Transverse colon (tissue), 4 donors: ENCODE results near the gene KHDC1. TPM values are rescaled to one million over a fixed set of nuclear protein-coding genes. Genes with fewer than 3 reads are reported as not detected.
"Not testable (repeated sequence)": the region's sequence is repeated elsewhere in the genome, so short reads cannot be mapped to it uniquely, and the experiment has no call there.

Experiments used
- DNase-seq: peaks from one replicate; pipeline ENCODE4 v3.0.0-alpha.2; 2019
- H3K27ac ChIP-seq, 4 donors: fragments of 200-600 bp; sonication (generic); 2 replicates each; pipeline ENCODE4 v1.5.1; 2016 to 2018; ENCODE audit warnings: inconsistent platforms in 4 of 4
- H3K27me3 ChIP-seq: fragments of 200-600 bp; sonication (generic); 2 replicates; pipeline ENCODE4 v1.5.1; 2017; ENCODE audit warnings: inconsistent platforms
- H3K36me3 ChIP-seq, 4 donors: fragments of 200-600 bp; sonication (generic); 2 replicates each; pipeline ENCODE4 v1.5.1; 2017 to 2019; ENCODE audit warnings: inconsistent platforms in 4 of 4
- H3K4me1 ChIP-seq, 4 donors: fragments of 200-600 bp; sonication (generic); 2 replicates each; pipeline ENCODE4 v1.5.1; 2017 to 2020; ENCODE audit warnings: inconsistent platforms in 4 of 4
- H3K4me3 ChIP-seq, 4 donors: fragments of 200-600 bp; sonication (generic); 1 replicate in 1 of 4; 2 replicates in 3 of 4; pipeline versions ENCODE4 v1.5.1 to v1.6.1; 2017 to 2019; ENCODE audit warnings: inconsistent platforms in 4 of 4
- H3K9me3 ChIP-seq, 2 donors: fragments of 200-600 bp; sonication (generic); 2 replicates each; pipeline ENCODE4 v1.5.1; 2017 to 2019; ENCODE audit warnings: inconsistent platforms in 2 of 2
- EP300 ChIP-seq: sonication (generic); formaldehyde crosslinking; IDR thresholded peaks from one replicate; pipeline ENCODE4 v1.6.1; 2017; ENCODE audit warnings: antibody characterized with exemption, low read depth
- POLR2A ChIP-seq: fragments of 450-650 bp; IDR thresholded peaks from one replicate; pipeline ENCODE4 v1.6.1; 2016; ENCODE audit warnings: antibody characterized with exemption, mild to moderate bottlenecking, moderate library complexity
- POLR2AphosphoS5 ChIP-seq, 3 donors: sonication (generic); formaldehyde crosslinking; IDR thresholded peaks; one replicate each; pipeline ENCODE4 v1.6.1; 2016; ENCODE audit warnings: antibody characterized with exemption in 3 of 3
- WGBS, 2 donors: methylation state at CpG; one replicate each; pipeline ENCODE4 v1.1.5; 2018; ENCODE audit warnings: low coverage in 1 of 2; 5-methylcytosine and 5-hydroxymethylcytosine counted together
- in situ Hi-C, 4 donors: fragments of 200-750 bp; cut with MboI; loops; one replicate each; pipeline versions ENCODE4 v1.15.0 to v1.15.1; 2017; ENCODE audit warnings: low sequenced_read_pairs in 3 of 4, low pct_ligation_motif_present in 1 of 4, low pct_unique_long_range_greater_than_20kb in 1 of 4
- intact Hi-C: fragments of 100-400 bp; cut with DNase I; formaldehyde crosslinking; loops from one replicate; pipeline ENCODE4 v1.15.1; 2023; ENCODE audit warnings: low total_unique reads
- total RNA-seq, 4 donors: library from RNA; depleted of rRNA; stranded (reverse); fragments of >200 nt; gene quantifications; one replicate each; pipeline ENCODE4 v1.1.0, GENCODE V29; 2016
- TF ChIP-seq, protein P1 (sequence below), 5 experiments: fragments of 200-600 bp in 3 of 5; fragments of 450-650 bp in 2 of 5; sonication (generic) in 3 of 5; IDR thresholded peaks; 1 replicate in 2 of 5; 2 replicates in 3 of 5; pipeline ENCODE4 v1.5.1; 2016 to 2017; ENCODE audit warnings: antibody characterized with exemption in 5 of 5, inconsistent platforms in 3 of 5, mild to moderate bottlenecking in 2 of 5, moderate library complexity in 1 of 5

Gene KHDC1
- total RNA-seq, 4 donors from 2014 or later: 1.1 to 2.1 TPM; not detected in 2

DNA sequence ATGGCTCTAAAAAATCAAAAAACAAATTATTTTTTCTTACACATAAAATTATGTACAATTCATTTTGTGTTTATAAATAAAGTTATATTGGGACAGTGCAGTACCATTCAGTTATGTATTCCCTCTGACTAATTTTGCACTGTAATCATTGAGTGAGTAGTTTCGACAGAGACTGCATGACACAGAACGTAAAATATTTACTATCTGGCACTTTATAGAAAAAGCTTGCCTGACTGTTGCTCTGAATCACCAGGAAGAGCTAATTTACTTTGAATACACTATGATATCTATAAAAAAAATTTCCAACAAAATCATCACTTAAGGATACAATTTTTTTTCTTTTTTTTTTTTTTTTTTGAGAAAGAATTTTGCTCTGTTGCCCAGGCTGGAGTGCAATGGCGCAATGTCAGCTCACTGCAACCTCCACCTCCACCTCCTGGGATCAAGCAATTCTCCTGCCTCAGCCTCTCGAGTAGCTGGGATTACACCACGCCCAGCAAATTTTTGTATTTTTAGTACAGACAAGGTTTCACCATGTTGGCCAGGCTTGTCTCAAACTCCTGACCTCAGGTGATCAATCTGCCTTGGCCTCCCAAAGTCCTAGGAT lies 26.7 kb downstream of the KHDC1 start:
- Histone ChIP-seq H3K36me3 (no peaks in the 10 kb centered on the region), H3K4me3 (no peak overlapping the region), H3K27ac (no peak overlapping the region), H3K9me3 (no peaks in the 10 kb centered on the region), H3K4me1 (no peaks in the 10 kb centered on the region), H3K27me3 (no peaks in the 10 kb centered on the region)
- DNase-seq: no peak
- in situ Hi-C loops: no loop called here
- intact Hi-C loops: no loop called here
- TF ChIP-seq POLR2A (no peak), EP300 (no peak), POLR2AphosphoS5 (IDR thresholded peaks at IDR 0.05) (no peak)
- TF ChIP-seq, protein P1, sequence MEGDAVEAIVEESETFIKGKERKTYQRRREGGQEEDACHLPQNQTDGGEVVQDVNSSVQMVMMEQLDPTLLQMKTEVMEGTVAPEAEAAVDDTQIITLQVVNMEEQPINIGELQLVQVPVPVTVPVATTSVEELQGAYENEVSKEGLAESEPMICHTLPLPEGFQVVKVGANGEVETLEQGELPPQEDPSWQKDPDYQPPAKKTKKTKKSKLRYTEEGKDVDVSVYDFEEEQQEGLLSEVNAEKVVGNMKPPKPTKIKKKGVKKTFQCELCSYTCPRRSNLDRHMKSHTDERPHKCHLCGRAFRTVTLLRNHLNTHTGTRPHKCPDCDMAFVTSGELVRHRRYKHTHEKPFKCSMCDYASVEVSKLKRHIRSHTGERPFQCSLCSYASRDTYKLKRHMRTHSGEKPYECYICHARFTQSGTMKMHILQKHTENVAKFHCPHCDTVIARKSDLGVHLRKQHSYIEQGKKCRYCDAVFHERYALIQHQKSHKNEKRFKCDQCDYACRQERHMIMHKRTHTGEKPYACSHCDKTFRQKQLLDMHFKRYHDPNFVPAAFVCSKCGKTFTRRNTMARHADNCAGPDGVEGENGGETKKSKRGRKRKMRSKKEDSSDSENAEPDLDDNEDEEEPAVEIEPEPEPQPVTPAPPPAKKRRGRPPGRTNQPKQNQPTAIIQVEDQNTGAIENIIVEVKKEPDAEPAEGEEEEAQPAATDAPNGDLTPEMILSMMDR (IDR thresholded peaks at IDR 0.05): no peak
- 88 to 89% methylated on average over 5 of the region's 5 CpGs for WGBS, 2 donors

DNA sequence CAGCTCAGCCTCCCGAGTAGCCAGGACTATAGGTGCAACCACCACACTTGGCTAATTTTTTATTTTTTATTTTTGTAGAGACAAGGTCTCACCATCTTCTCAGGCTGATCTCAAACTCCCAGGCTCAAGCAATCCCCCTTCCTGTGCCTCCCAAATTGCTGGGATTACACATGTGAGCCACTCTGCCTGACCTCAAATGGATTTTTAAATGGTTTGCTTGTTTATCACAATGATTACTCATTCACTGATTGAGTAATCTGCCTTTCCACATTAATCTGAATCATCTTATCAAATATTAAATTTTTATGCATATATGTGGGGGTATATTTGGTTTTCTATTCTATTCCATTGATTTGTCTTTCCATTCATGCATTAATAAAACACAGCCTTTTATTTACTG lies 28.3 kb downstream of the KHDC1 start:
- H3K27me3 ChIP-seq: no peaks in the 10 kb centered on the region
- no peak overlapping the region for H3K27ac ChIP-seq
- no peaks in the 10 kb centered on the region for H3K9me3 ChIP-seq
- TF ChIP-seq POLR2A (no peak), EP300 (no peak), POLR2AphosphoS5 (IDR thresholded peaks at IDR 0.05) (no peak)
- TF ChIP-seq, protein P1 (IDR thresholded peaks at IDR 0.05): no peak
- 63 to 79% methylated on average over 1 of the region's 1 CpG for WGBS, 2 donors
- in situ Hi-C loops: no loop called here
- no peaks in the 10 kb centered on the region for H3K36me3 ChIP-seq
- intact Hi-C loops: no loop called here
- no peak overlapping the region for H3K4me3 ChIP-seq
- H3K4me1 ChIP-seq: no peaks in the 10 kb centered on the region
- no peak for DNase-seq

DNA sequence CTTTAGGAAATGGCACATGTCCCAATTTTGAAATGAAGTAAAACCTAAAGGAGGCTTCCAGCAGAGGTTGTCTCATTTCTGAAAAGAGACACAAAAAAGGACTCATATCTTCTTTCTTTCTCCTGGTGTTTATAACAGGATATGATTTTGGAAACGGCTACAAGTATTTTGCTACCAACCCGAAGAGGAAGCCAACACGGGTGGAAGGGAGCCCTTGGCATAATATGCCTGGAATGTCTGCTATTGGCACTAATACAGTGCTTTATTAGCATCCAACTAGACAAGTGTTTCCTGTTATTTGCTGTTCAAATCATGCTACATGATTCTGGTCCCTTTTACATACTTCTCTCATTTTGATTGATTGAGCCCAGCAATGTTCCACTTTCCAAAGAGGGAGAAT lies 29.0 kb downstream of the KHDC1 start:
- H3K4me3 ChIP-seq, H3K27me3 ChIP-seq, DNase-seq, H3K36me3 ChIP-seq, in situ Hi-C loops, H3K4me1 ChIP-seq, H3K27ac ChIP-seq, intact Hi-C loops, H3K9me3 ChIP-seq: not testable (repeated sequence)
- WGBS, 2 donors: 53 to 75% methylated on average over 3 of the region's 3 CpGs

DNA sequence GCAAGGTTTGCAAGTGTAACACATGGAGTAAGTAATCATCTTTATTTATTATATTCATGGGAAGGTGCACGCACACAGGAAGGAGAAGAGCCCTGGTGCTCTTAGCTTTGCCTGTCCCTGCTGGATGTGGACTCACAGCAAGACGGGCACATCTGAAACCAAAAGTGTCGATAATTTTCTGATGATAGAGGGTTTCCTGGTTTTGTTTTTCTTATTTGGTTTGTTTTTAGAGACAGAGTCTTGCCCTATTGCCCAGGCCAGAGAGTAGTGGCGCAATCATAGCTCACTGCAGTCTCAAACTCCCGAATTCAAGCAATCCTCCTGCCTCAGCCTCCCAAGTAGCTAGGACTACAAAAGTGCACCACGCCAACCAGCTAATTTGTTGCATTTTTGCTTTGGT lies 29.9 kb downstream of the KHDC1 start:
- intact Hi-C loops (no loop called here), in situ Hi-C loops (no loop called here)
- 68 to 89% methylated on average over 4 to 6 of the region's 6 CpGs for WGBS, 2 donors
- TF ChIP-seq, protein P1 (IDR thresholded peaks at IDR 0.05): no peak
- TF ChIP-seq EP300 (no peak), POLR2AphosphoS5 (IDR thresholded peaks at IDR 0.05) (no peak)
- H3K4me3 ChIP-seq: no peak overlapping the region
- H3K9me3 ChIP-seq: no peaks in the 10 kb centered on the region
- no peaks in the 10 kb centered on the region for H3K36me3 ChIP-seq
- no peak overlapping the region for H3K27ac ChIP-seq
- H3K4me1 ChIP-seq: no peaks in the 10 kb centered on the region
- H3K27me3 ChIP-seq: no peaks in the 10 kb centered on the region
- DNase-seq: no peak

DNA sequence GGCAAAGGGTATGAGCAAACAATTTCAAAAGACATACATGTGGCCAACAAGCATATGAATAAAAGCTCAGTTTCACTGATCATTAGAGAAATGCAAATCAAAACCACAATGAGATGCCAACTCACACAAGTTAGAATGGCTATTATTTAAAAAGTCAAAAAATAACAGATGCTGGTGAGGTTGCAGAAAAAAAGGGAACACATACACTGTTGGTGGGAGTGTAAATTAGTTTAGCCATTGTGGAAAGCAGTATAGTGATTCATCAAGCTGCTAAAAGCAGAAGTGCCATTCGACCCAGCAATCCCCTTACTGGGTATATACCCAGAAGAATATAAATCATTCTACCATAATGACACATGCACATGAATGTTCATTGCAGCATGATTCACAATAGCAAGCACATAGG lies 31.0 kb downstream of the KHDC1 start:
- intact Hi-C loops: no loop called here
- no peak for TF ChIP-seq POLR2AphosphoS5 (IDR thresholded peaks at IDR 0.05)
- TF ChIP-seq, protein P1 (IDR thresholded peaks at IDR 0.05): no peak
- TF ChIP-seq POLR2A: no peak
- TF ChIP-seq EP300: no peak
- Histone ChIP-seq H3K27me3 (no peaks in the 10 kb centered on the region), H3K4me3 (no peak overlapping the region), H3K27ac (no peak overlapping the region), H3K36me3 (no peaks in the 10 kb centered on the region), H3K4me1 (no peaks in the 10 kb centered on the region), H3K9me3 (no peaks in the 10 kb centered on the region)
- in situ Hi-C loops: no loop called here
- WGBS, 2 donors: 25 to 53% methylated on average over 1 of the region's 1 CpG
- DNase-seq: no peak
